Transverse colon (tissue), 4 donors: ENCODE measurements around the gene EMP2.

Experiments
- EP300 ChIP-seq: sonication (generic); formaldehyde crosslinking; IDR thresholded peaks from one replicate; pipeline ENCODE4 v1.6.1; 2017; ENCODE audit warnings: antibody characterized with exemption, low read depth
- POLR2A ChIP-seq: fragments of 450-650 bp; IDR thresholded peaks from one replicate; pipeline ENCODE4 v1.6.1; 2016; ENCODE audit warnings: antibody characterized with exemption, mild to moderate bottlenecking, moderate library complexity
- POLR2AphosphoS5 ChIP-seq, 3 donors: sonication (generic); formaldehyde crosslinking; IDR thresholded peaks; one replicate each; pipeline ENCODE4 v1.6.1; 2016; ENCODE audit warnings: antibody characterized with exemption in 3 of 3
- TF ChIP-seq, protein P1 (sequence below), 5 experiments: fragments of 200-600 bp in 3 of 5; fragments of 450-650 bp in 2 of 5; sonication (generic) in 3 of 5; IDR thresholded peaks; 1 replicate in 2 of 5; 2 replicates in 3 of 5; pipeline ENCODE4 v1.5.1; 2016 to 2017; ENCODE audit warnings: antibody characterized with exemption in 5 of 5, inconsistent platforms in 3 of 5, mild to moderate bottlenecking in 2 of 5, moderate library complexity in 1 of 5

DNA sequence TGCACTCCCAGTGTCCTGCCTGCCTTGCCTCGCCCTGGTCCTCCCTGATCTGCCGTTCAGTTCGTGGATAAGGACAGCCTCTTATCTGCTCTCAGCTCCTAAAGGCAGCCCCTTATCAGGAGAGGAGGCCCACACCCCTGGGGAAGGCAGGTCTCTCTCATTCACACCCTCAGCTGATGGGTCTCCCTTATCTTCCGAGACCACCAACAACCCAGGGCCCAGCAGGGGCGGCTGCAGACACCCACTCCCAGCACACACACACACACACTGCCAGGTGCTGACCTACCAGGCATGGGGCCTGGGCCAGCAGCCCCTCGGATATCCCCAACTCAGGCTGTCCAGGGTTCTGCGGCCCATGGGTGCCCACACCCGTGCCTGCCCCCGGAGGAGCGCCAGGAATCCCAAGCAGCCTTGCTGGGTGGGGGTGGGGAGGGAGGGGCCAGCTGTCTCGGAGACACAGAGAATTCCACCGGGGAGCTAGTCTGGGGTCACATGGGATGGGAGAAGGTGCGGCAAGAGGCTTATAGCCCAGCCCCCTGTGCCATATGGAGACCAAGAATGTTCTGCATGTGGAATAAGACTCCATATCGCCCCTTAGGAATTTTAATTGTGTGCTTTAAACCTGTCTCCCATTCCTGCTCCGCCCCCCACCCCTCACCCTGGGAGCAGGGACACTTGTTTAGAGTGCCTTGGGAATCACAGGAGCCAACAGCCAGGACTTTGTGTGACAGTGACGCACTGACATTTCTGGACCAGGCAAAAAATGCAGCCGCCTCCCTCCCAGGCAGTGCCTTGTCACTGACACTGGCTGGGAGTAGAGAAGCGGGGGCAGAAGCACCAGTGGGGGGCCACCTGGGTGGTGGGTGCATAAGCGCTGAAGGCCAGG is 41.9 kb upstream of the EMP2 start:
- TF ChIP-seq POLR2A: no peak
- TF ChIP-seq, protein P1, sequence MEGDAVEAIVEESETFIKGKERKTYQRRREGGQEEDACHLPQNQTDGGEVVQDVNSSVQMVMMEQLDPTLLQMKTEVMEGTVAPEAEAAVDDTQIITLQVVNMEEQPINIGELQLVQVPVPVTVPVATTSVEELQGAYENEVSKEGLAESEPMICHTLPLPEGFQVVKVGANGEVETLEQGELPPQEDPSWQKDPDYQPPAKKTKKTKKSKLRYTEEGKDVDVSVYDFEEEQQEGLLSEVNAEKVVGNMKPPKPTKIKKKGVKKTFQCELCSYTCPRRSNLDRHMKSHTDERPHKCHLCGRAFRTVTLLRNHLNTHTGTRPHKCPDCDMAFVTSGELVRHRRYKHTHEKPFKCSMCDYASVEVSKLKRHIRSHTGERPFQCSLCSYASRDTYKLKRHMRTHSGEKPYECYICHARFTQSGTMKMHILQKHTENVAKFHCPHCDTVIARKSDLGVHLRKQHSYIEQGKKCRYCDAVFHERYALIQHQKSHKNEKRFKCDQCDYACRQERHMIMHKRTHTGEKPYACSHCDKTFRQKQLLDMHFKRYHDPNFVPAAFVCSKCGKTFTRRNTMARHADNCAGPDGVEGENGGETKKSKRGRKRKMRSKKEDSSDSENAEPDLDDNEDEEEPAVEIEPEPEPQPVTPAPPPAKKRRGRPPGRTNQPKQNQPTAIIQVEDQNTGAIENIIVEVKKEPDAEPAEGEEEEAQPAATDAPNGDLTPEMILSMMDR (IDR thresholded peaks at IDR 0.05): no peak
- no peak for TF ChIP-seq EP300
- no peak for TF ChIP-seq POLR2AphosphoS5 (IDR thresholded peaks at IDR 0.05)
